Astrocyte of the cerebellum (primary cell): ENCODE results near the gene KCNC1.
A peak's percentile ranks its signal among the peaks of the same experiment; 100 is the strongest.

Experiments used
- DNase-seq: peaks from one replicate; pipeline ENCODE4 v3.0.0-alpha.2; 2011; ENCODE audit warnings: low read depth
- H3K4me3 ChIP-seq: 2 replicates; pipeline ENCODE4 v1.5.1; 2011; ENCODE audit warnings: mild to moderate bottlenecking, low read depth, low read length, moderate library complexity
- CTCF ChIP-seq: IDR thresholded peaks from 2 replicates; pipeline ENCODE4 v1.5.1; 2012; ENCODE audit warnings: low read length, low read depth, moderate library complexity, mild to moderate bottlenecking; ENCODE audit errors: missing control alignments
- in situ Hi-C: cut with HindIII; loops from 2 replicates; pipeline ENCODE4 v1.10.0; 2017; ENCODE audit warnings: low sequenced_read_pairs

Gene KCNC1

GRCh38 chr11:17751558-17751957, 17.0 kb downstream of the KCNC1 start:
- H3K4me3 ChIP-seq, result no peak overlapping the region
- TF ChIP-seq CTCF, result no peak
- in situ Hi-C loops, result no loop called here
- no peak for DNase-seq

- H3K4me3 ChIP-seq, result no peak overlapping the region
- TF ChIP-seq CTCF, result no peak
- in situ Hi-C loops, result no loop called here
- no peak for DNase-seq
These were observed 17.6 kb downstream of the KCNC1 start for GRCh38 chr11:17752144-17752543.

DNA sequence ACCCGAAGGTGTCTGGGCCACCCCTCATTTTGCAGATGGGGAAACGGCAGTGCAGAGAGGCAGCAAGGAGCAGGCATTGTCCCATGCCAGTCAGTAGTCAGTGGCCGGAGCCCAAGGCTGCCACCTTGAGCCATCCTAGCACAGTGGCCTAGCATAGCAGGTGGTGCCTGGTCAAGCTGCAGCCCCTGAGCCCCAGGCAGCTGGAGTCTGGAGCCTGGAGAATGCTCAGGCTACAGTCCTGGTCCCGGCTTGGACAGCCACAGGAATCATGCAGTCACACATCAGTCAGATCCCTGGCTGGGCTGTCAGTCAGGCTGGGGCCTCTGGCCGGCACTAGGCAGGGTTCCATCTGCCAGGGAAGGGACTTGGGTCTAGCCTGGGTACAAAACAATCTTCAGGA, 18.6 kb downstream of the KCNC1 start:
- TF ChIP-seq CTCF, result no peak
- no peak for DNase-seq
- H3K4me3 ChIP-seq, result no peak overlapping the region
- in situ Hi-C loops, result no loop called here

GRCh38 chr11:17753641-17754040, 19.1 kb downstream of the KCNC1 start:
- in situ Hi-C loops, result no loop called here
- H3K4me3 ChIP-seq, result no peak overlapping the region
- no peak for TF ChIP-seq CTCF
- DNase-seq, result no peak

- in situ Hi-C loops, result no loop called here
- TF ChIP-seq CTCF, result no peak
- no peak overlapping the region for H3K4me3 ChIP-seq
- DNase-seq, result no peak
These were observed 21.3 kb downstream of the KCNC1 start for GRCh38 chr11:17755891-17756290.

DNA sequence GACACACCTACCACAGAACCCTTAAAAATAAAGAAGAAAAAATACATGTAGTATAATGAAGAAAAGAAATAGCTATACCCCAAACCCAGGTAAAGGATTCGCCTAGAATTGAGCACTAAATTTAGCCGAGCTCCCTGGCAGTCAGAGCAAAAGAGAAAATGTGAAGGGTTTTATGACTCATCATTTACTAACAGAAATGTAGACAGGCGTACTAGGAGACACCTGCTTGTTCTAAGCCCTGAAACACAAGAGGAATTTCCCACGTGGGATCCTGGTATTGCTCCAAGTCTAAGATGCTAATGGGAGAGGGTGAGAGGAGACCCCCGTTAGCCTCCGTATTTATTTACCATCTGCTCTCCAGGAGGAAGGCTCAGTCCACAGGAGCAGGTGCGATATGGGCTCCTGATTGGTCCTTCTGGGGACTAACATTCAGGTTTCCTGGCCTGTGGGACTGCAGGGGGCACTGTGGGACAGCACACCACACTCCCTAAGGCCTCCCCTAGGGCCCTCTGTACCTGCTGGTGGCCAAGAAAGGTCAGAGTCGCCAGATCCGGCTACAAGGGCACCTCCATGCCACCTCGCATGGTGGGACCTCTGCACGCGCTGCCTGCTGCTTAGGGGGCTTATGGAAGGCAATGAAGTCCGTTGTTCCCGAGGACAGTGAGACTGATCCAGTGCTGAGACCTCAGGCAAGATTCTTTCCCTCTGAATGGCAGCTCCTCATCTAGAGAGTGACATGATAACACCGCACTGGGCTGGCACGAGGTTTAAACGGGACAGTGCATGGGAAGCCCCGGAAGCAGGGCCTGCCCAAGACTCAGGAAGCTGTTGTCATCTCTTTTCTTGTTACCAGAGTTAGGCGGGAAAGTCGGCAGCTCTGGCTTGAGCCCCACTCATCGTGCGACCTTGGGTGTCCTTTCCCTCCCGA, 25.8 kb downstream of the KCNC1 start:
- peak; percentile 60 for TF ChIP-seq CTCF
- in situ Hi-C loops, result no loop called here
- DNase-seq, result no peak
- H3K4me3 ChIP-seq, result no peak overlapping the region
